ENCODE data around the gene RERE.

RERE gene

GRCh38 chr1:8373581-8374241 lies 443.7 kb downstream of the RERE start:
- H3K27me3 ChIP-seq (ENCODE audit: low read length) = no peaks in the 10 kb centered on the region
- no peak overlapping the region for H3K27ac ChIP-seq (ENCODE audit: low read depth, low read length)
- no peak overlapping the region for H2AFZ ChIP-seq (ENCODE audit: low read depth, low read length, severe bottlenecking)
- H3K9me3 ChIP-seq (ENCODE audit: insufficient read depth, low read length) = no peaks in the 10 kb centered on the region
- H3F3A ChIP-seq (ENCODE audit: insufficient read depth) = peaks cover 11% of the 10 kb centered on the region; the same call in 1 of the 2 replicates
- peaks cover 14% of the 10 kb centered on the region; the same call in 1 of the 2 replicates for H3K36me3 ChIP-seq (ENCODE audit: low read length)
- H3K4me3 ChIP-seq (ENCODE audit: insufficient read depth, low read length, poor library complexity, severe bottlenecking) = no peak overlapping the region
- H4K20me1 ChIP-seq (ENCODE audit: low read depth, low read length) = peaks cover 49% of the 10 kb centered on the region; the same call in 1 of the 2 replicates
- TF ChIP-seq CTCF (IDR thresholded peaks at IDR 0.05; ENCODE audit: insufficient read depth, low read length, poor library complexity, severe bottlenecking) (no peak), EZH2phosphoT487 (conservative IDR thresholded peaks at IDR 0.05; ENCODE audit: low read length) (no peak)
- no peak overlapping the region for H3K4me2 ChIP-seq (ENCODE audit: low read depth, low read length, poor library complexity, severe bottlenecking)
- H3K79me2 ChIP-seq (ENCODE audit: insufficient read depth, low read length) = peaks cover 92% of the 10 kb centered on the region
- H3K9ac ChIP-seq (ENCODE audit: low read length) = no peak overlapping the region
- no peaks in the 10 kb centered on the region for H3K9me2 ChIP-seq (replicated peaks; ENCODE audit: insufficient read depth, low read length)

- no peak for TF ChIP-seq CTCF (IDR thresholded peaks at IDR 0.05; ENCODE audit: insufficient read depth, low read length, poor library complexity, severe bottlenecking)
- no peak overlapping the region for H3K27ac ChIP-seq (ENCODE audit: low read depth, low read length)
- H3K4me2 ChIP-seq (ENCODE audit: low read depth, low read length, poor library complexity, severe bottlenecking) = no peak overlapping the region
- peaks cover 14% of the 10 kb centered on the region; the same call in 1 of the 2 replicates for H3K36me3 ChIP-seq (ENCODE audit: low read length)
- no peak overlapping the region for H2AFZ ChIP-seq (ENCODE audit: low read depth, low read length, severe bottlenecking)
- peaks cover 92% of the 10 kb centered on the region for H3K79me2 ChIP-seq (ENCODE audit: insufficient read depth, low read length)
- peaks cover 46% of the 10 kb centered on the region; the same call in 1 of the 2 replicates for H4K20me1 ChIP-seq (ENCODE audit: low read depth, low read length)
- peaks cover 7% of the 10 kb centered on the region; the same call in 1 of the 2 replicates for H3F3A ChIP-seq (ENCODE audit: insufficient read depth)
- no peaks in the 10 kb centered on the region for H3K9me2 ChIP-seq (replicated peaks; ENCODE audit: insufficient read depth, low read length)
- no peak overlapping the region for H3K4me3 ChIP-seq (ENCODE audit: insufficient read depth, low read length, poor library complexity, severe bottlenecking)
- no peak overlapping the region for H3K9ac ChIP-seq (ENCODE audit: low read length)
- no peaks in the 10 kb centered on the region for H3K27me3 ChIP-seq (ENCODE audit: low read length)
- no peaks in the 10 kb centered on the region for H3K9me3 ChIP-seq (ENCODE audit: insufficient read depth, low read length)
These were observed 444.3 kb downstream of the RERE start for GRCh38 chr1:8373125-8373524.

GRCh38 chr1:8371372-8371991 lies 446.0 kb downstream of the RERE start:
- Histone ChIP-seq H3K27ac (ENCODE audit: low read depth, low read length) (no peak overlapping the region), H3K9me3 (ENCODE audit: insufficient read depth, low read length) (no peaks in the 10 kb centered on the region), H2AFZ (ENCODE audit: low read depth, low read length, severe bottlenecking) (no peak overlapping the region), H4K20me1 (ENCODE audit: low read depth, low read length) (peaks cover 44% of the 10 kb centered on the region; the same call in 1 of the 2 replicates), H3K4me3 (ENCODE audit: insufficient read depth, low read length, poor library complexity, severe bottlenecking) (no peak overlapping the region), H3K79me2 (ENCODE audit: insufficient read depth, low read length) (peaks cover 94% of the 10 kb centered on the region), H3K9ac (ENCODE audit: low read length) (no peak overlapping the region), H3F3A (ENCODE audit: insufficient read depth) (no peaks in the 10 kb centered on the region), H3K4me2 (ENCODE audit: low read depth, low read length, poor library complexity, severe bottlenecking) (no peak overlapping the region), H3K9me2 (replicated peaks; ENCODE audit: insufficient read depth, low read length) (no peaks in the 10 kb centered on the region), H3K27me3 (ENCODE audit: low read length) (no peaks in the 10 kb centered on the region), H3K36me3 (ENCODE audit: low read length) (peaks cover 9% of the 10 kb centered on the region; the same call in 1 of the 2 replicates)
- TF ChIP-seq EZH2phosphoT487 (conservative IDR thresholded peaks at IDR 0.05; ENCODE audit: low read length) (no peak), CTCF (IDR thresholded peaks at IDR 0.05; ENCODE audit: insufficient read depth, low read length, poor library complexity, severe bottlenecking) (no peak)

Data from SU-DHL-6 (cell line).